ENCODE measurements around the gene DDX46.

DDX46 gene

DNA sequence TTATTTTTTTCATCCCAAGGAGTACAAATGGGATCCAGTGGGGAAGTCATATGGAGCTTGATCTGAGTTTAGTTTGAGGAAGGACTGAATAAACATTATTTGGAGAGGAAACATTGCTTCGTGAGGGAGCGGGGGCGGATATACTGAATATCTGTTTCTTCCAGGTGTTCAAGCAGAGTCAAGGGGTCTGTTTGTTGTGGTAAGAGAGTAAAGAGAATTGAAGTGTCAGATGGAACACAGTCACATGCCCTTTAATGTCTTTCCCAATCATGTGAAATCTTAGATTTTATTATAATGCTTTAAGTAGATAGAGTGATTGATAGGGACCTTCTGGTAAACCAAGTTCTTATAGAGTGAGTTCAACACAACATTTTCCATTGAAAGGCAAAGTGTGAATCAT is 33.7 kb downstream of the DDX46 start:
- no peak overlapping the region for H3K9ac ChIP-seq
- H3K36me3 ChIP-seq (ENCODE audit: insufficient read depth): peaks cover 4% of the 10 kb centered on the region; the same call in 1 of the 2 replicates
- no peaks in the 10 kb centered on the region for H4K20me1 ChIP-seq (ENCODE audit: insufficient read depth)
- H3K4me1 ChIP-seq (ENCODE audit: low read depth, poor library complexity, severe bottlenecking): no peaks in the 10 kb centered on the region
- H3K4me3 ChIP-seq (IDR thresholded peaks at IDR 0.05; ENCODE audit: insufficient read depth, low read depth, low read length): no peak overlapping the region
- no peaks in the 10 kb centered on the region for H3K27me3 ChIP-seq (ENCODE audit: insufficient read depth, low read depth)
- H3K4me2 ChIP-seq: no peak overlapping the region
- H2AFZ ChIP-seq (ENCODE audit: low read depth): no peak overlapping the region
- TF ChIP-seq, protein P1, sequence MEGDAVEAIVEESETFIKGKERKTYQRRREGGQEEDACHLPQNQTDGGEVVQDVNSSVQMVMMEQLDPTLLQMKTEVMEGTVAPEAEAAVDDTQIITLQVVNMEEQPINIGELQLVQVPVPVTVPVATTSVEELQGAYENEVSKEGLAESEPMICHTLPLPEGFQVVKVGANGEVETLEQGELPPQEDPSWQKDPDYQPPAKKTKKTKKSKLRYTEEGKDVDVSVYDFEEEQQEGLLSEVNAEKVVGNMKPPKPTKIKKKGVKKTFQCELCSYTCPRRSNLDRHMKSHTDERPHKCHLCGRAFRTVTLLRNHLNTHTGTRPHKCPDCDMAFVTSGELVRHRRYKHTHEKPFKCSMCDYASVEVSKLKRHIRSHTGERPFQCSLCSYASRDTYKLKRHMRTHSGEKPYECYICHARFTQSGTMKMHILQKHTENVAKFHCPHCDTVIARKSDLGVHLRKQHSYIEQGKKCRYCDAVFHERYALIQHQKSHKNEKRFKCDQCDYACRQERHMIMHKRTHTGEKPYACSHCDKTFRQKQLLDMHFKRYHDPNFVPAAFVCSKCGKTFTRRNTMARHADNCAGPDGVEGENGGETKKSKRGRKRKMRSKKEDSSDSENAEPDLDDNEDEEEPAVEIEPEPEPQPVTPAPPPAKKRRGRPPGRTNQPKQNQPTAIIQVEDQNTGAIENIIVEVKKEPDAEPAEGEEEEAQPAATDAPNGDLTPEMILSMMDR (conservative IDR thresholded peaks at IDR 0.05; ENCODE audit: low read depth, low read length): no peak
- H3K79me2 ChIP-seq (ENCODE audit: insufficient read depth, low read depth): no peaks in the 10 kb centered on the region
- H3K27ac ChIP-seq: no peak overlapping the region

DNA sequence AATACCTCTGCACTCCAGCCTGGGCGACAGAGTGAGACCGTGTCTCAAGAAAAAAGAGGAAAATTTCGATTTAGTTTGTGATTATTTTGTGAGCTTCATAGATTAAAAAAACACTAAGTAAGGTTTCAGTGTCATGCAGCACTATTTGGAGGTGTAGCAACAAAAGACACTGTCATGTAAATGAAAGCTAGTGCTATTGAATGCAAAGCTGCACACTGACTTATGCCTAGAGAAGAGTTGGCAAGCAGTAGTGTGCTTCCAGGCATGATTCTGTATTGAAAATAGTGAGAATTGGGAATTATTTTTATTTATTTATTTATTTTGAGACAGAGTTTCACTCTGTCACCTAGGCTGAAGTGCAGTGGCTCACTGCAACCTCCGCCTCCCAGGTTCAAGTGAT is 34.5 kb downstream of the DDX46 start:
- TF ChIP-seq, protein P1 (conservative IDR thresholded peaks at IDR 0.05; ENCODE audit: low read depth, low read length): no peak

DNA sequence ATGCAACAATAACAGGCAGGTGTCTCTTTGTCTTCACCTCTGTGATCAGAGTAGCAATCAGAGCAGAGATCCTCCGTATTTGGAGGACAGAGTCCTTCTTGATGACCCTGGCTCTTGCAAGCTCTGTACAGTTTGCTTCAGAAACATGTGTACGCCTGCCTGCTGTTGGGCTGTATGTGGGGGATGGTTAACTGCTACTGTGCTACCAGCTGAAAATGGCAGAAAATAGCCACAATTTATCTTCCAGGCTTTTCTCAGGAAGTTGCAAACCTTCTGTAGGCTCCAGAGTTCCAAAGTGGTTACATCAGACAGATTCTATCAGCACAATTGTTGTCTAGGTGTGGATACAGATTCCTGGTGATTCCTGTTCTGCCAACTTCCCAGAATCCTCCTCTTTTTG is 35.5 kb downstream of the DDX46 start:
- TF ChIP-seq, protein P1 (conservative IDR thresholded peaks at IDR 0.05; ENCODE audit: low read depth, low read length): no peak
- Histone ChIP-seq H3K27me3 (ENCODE audit: insufficient read depth, low read depth) (no peaks in the 10 kb centered on the region), H2AFZ (ENCODE audit: low read depth) (no peak overlapping the region), H3K36me3 (ENCODE audit: insufficient read depth) (peaks cover 4% of the 10 kb centered on the region; the same call in 1 of the 2 replicates), H3K9ac (no peak overlapping the region), H3K79me2 (ENCODE audit: insufficient read depth, low read depth) (no peaks in the 10 kb centered on the region), H3K4me2 (no peak overlapping the region), H3K27ac (no peak overlapping the region), H3K4me3 (IDR thresholded peaks at IDR 0.05; ENCODE audit: insufficient read depth, low read depth, low read length) (no peak overlapping the region), H3K4me1 (ENCODE audit: low read depth, poor library complexity, severe bottlenecking) (no peaks in the 10 kb centered on the region), H4K20me1 (ENCODE audit: insufficient read depth) (no peaks in the 10 kb centered on the region)

More for the DNA sequence above, 34.5 kb downstream of the DDX46 start:
- H3K9ac ChIP-seq: no peak overlapping the region
- H3K27ac ChIP-seq: no peak overlapping the region
- no peak overlapping the region for H3K4me3 ChIP-seq (IDR thresholded peaks at IDR 0.05; ENCODE audit: insufficient read depth, low read depth, low read length)
- no peak overlapping the region for H3K4me2 ChIP-seq
- peaks cover 4% of the 10 kb centered on the region; the same call in 1 of the 2 replicates for H3K36me3 ChIP-seq (ENCODE audit: insufficient read depth)
- H3K79me2 ChIP-seq (ENCODE audit: insufficient read depth, low read depth): no peaks in the 10 kb centered on the region
- no peak overlapping the region for H2AFZ ChIP-seq (ENCODE audit: low read depth)
- no peaks in the 10 kb centered on the region for H4K20me1 ChIP-seq (ENCODE audit: insufficient read depth)
- H3K4me1 ChIP-seq (ENCODE audit: low read depth, poor library complexity, severe bottlenecking): no peaks in the 10 kb centered on the region
- H3K27me3 ChIP-seq (ENCODE audit: insufficient read depth, low read depth): no peaks in the 10 kb centered on the region

DNA sequence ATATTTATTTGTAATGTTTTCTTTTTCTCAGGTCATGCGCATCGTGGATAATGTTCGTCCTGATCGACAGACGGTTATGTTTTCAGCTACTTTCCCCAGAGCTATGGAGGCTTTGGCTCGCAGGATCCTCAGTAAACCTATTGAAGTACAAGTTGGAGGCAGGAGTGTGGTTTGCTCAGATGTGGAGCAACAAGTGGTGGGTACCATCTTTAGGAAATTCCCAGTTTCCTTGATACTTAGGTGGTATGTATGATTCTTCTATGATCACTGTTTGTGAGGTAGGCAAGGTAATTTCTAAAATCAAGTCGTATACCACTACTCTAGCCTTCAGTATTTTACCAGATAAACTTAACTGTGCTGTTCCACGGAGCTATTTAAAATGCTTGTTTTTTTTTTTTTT is 36.2 kb downstream of the DDX46 start:
- Histone ChIP-seq H3K9ac (no peak overlapping the region), H2AFZ (ENCODE audit: low read depth) (no peak overlapping the region), H3K79me2 (ENCODE audit: insufficient read depth, low read depth) (no peaks in the 10 kb centered on the region), H3K4me3 (IDR thresholded peaks at IDR 0.05; ENCODE audit: insufficient read depth, low read depth, low read length) (no peak overlapping the region), H4K20me1 (ENCODE audit: insufficient read depth) (no peaks in the 10 kb centered on the region), H3K36me3 (ENCODE audit: insufficient read depth) (peaks cover 4% of the 10 kb centered on the region; the same call in 1 of the 2 replicates), H3K4me2 (no peak overlapping the region), H3K27ac (no peak overlapping the region), H3K4me1 (ENCODE audit: low read depth, poor library complexity, severe bottlenecking) (no peaks in the 10 kb centered on the region), H3K27me3 (ENCODE audit: insufficient read depth, low read depth) (no peaks in the 10 kb centered on the region)
- TF ChIP-seq, protein P1 (conservative IDR thresholded peaks at IDR 0.05; ENCODE audit: low read depth, low read length): no peak

Data from KMS-11 (cell line).